ENCODE measurements around the gene MICU2.

DNA sequence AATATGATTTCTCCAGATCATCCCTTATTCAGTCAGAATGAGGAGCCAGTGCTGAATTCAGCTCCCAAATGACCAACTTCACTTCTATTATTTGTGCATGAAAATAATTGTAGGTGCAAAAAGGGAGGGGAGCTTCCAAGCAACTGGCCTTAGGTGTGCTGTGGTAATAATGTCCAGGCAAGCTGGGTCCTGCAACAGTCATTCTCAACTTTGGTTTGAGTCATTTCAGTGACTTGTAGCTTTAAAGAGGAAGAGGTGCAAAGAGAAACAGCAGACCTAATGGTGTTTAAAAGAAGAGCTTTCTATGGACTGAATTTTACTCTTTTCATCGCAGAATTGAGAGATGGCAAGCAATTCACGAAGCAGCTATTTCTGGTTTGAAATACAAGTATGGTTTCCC, 37.7 kb upstream of the MICU2 start:
- TF ChIP-seq JUNB (IDR thresholded peaks at IDR 0.05) (peak; percentile 19; the same call in 1 of the 2 replicates), POLR2AphosphoS5 (IDR thresholded peaks at IDR 0.05; ENCODE audit: low read length) (no peak), RAD21 (IDR thresholded peaks at IDR 0.05; ENCODE audit: insufficient read depth, low read depth, low read length) (no peak)

Data from GM12878 (cell line).